ENCODE results near the gene ARHGAP24.

GRCh38 chr4:85790582-85790981 is 315.6 kb downstream of the ARHGAP24 start:
- TF ChIP-seq CTCF (IDR thresholded peaks at IDR 0.05) = no peak
- no peak for TF ChIP-seq ZFX (IDR thresholded peaks at IDR 0.05; ENCODE audit: borderline replicate concordance)

All from 22Rv1 (cell line).